SK-N-SH treated with all-trans-retinoic acid at 6 μM for 48 hours (cell line): ENCODE data around the gene ELFN2.

ENCODE experiments used
- ATAC-seq: fragments of 200-7000 bp; cut with Tn5 transposase; 3 replicates; pipeline ENCODE4 v1.9.1; 2020; ENCODE audit warnings: mild to moderate bottlenecking, moderate library complexity
- ARNTL ChIP-seq: fragments of 450-650 bp; formaldehyde crosslinking; IDR thresholded peaks from 2 replicates; pipeline ENCODE4 v1.5.0; 2020; ENCODE audit warnings: low read depth, mild to moderate bottlenecking, moderate library complexity, borderline replicate concordance
- BACH2 ChIP-seq: fragments of 250-450 bp; sonication (Bioruptor Pico); IDR thresholded peaks from 2 replicates; pipeline ENCODE4 v1.9.0; 2021; ENCODE audit warnings: mild to moderate bottlenecking, borderline replicate concordance
- CSDC2 ChIP-seq: fragments of 250-450 bp; sonication (Bioruptor Pico); IDR thresholded peaks from 2 replicates; pipeline ENCODE4 v1.5.0; 2020; ENCODE audit warnings: mild to moderate bottlenecking, moderate library complexity
- ESRRG ChIP-seq: fragments of 250-450 bp; sonication (Bioruptor Pico); IDR thresholded peaks from 2 replicates; pipeline ENCODE4 v1.6.1; 2021; ENCODE audit warnings: mild to moderate bottlenecking
- ISL1 ChIP-seq: fragments of 250-450 bp; sonication (Bioruptor Pico); IDR thresholded peaks from 2 replicates; pipeline ENCODE4 v2.1.2; 2022; ENCODE audit warnings: mild to moderate bottlenecking, moderate library complexity
- OSR1 ChIP-seq: fragments of 250-450 bp; sonication (Bioruptor Pico); IDR thresholded peaks from 2 replicates; pipeline ENCODE4 v1.8.0; 2022; ENCODE audit warnings: moderate library complexity, mild to moderate bottlenecking, inconsistent platforms
- RARB ChIP-seq: fragments of 250-450 bp; sonication (Bioruptor Pico); IDR thresholded peaks from 2 replicates; pipeline ENCODE4 v1.8.0; 2021; ENCODE audit warnings: mild to moderate bottlenecking, moderate library complexity
- SNAI2 ChIP-seq: fragments of 250-450 bp; sonication (Bioruptor Pico); IDR thresholded peaks from 2 replicates; pipeline ENCODE4 v1.5.0; 2020; ENCODE audit warnings: mild to moderate bottlenecking, moderate library complexity
- TOX ChIP-seq: fragments of 250-450 bp; sonication (Bioruptor Pico); IDR thresholded peaks from 2 replicates; pipeline ENCODE4 v1.8.0; 2021; ENCODE audit warnings: mild to moderate bottlenecking, moderate library complexity, borderline replicate concordance
- ZFP3 ChIP-seq: fragments of 250-450 bp; sonication (Bioruptor Pico); IDR thresholded peaks from 2 replicates; pipeline ENCODE4 v1.5.0; 2020; ENCODE audit warnings: mild to moderate bottlenecking, moderate library complexity
- ZFP30 ChIP-seq: fragments of 450-650 bp; formaldehyde crosslinking; IDR thresholded peaks from 2 replicates; pipeline ENCODE4 v1.5.0; 2022; ENCODE audit warnings: mild to moderate bottlenecking, moderate library complexity
- ZNF565 ChIP-seq: fragments of 450-650 bp; formaldehyde crosslinking; conservative IDR thresholded peaks from 2 replicates; pipeline ENCODE4 v1.5.0; 2020; ENCODE audit warnings: low read depth, mild to moderate bottlenecking, moderate library complexity
- ZNF8 ChIP-seq: fragments of 450-650 bp; formaldehyde crosslinking; IDR thresholded peaks from 2 replicates; pipeline ENCODE4 v1.5.0; 2020; ENCODE audit warnings: mild to moderate bottlenecking, moderate library complexity
- TF ChIP-seq, protein P1 (sequence below): fragments of 250-450 bp; sonication (Bioruptor Pico); IDR thresholded peaks from 2 replicates; pipeline ENCODE4 v1.8.0; 2020; ENCODE audit warnings: mild to moderate bottlenecking, moderate library complexity, borderline replicate concordance
- TF ChIP-seq, protein P2 (sequence below): fragments of 250-450 bp; sonication (Bioruptor Pico); IDR thresholded peaks from 2 replicates; pipeline ENCODE4 v1.8.0; 2021; ENCODE audit warnings: low read depth, mild to moderate bottlenecking, moderate library complexity, borderline replicate concordance
- TF ChIP-seq, protein P3 (sequence below): fragments of 250-450 bp; sonication (Bioruptor Pico); IDR thresholded peaks from 2 replicates; pipeline ENCODE4 v1.5.1; 2020; ENCODE audit warnings: low read depth, mild to moderate bottlenecking, moderate library complexity

Gene ELFN2

DNA sequence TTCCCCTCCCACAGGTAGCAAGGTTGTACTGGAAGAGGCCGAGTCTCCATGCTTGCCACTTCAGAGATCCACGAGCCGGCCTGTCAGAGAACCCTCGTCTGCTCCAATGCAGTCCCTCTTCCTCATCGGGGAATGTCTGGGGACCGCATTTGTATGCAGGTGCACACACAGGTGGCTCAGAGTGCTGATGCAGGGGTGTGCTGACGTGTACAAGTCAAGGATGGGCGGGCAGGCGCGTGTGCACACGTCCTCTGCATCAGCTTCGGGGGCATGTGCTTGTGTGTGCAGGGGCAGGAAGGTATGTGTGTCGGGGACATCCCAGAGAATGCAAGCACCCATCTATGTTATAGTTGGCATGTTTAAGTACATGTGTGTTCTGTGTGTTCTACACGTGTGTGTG, 49.4 kb downstream of the ELFN2 start:
- TF ChIP-seq ZNF565 (no peak), SNAI2 (CRISPR knock-in tag) (no peak), ZNF8 (CRISPR knock-in tag) (no peak), TOX (CRISPR knock-in tag) (no peak), OSR1 (no peak), CSDC2 (no peak), ZFP3 (CRISPR knock-in tag) (no peak), RARB (no peak), ZFP30 (CRISPR knock-in tag) (no peak)
- TF ChIP-seq, protein P1, sequence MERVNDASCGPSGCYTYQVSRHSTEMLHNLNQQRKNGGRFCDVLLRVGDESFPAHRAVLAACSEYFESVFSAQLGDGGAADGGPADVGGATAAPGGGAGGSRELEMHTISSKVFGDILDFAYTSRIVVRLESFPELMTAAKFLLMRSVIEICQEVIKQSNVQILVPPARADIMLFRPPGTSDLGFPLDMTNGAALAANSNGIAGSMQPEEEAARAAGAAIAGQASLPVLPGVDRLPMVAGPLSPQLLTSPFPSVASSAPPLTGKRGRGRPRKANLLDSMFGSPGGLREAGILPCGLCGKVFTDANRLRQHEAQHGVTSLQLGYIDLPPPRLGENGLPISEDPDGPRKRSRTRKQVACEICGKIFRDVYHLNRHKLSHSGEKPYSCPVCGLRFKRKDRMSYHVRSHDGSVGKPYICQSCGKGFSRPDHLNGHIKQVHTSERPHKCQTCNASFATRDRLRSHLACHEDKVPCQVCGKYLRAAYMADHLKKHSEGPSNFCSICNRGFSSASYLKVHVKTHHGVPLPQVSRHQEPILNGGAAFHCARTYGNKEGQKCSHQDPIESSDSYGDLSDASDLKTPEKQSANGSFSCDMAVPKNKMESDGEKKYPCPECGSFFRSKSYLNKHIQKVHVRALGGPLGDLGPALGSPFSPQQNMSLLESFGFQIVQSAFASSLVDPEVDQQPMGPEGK (CRISPR knock-in tag), result no peak
- TF ChIP-seq, protein P2, sequence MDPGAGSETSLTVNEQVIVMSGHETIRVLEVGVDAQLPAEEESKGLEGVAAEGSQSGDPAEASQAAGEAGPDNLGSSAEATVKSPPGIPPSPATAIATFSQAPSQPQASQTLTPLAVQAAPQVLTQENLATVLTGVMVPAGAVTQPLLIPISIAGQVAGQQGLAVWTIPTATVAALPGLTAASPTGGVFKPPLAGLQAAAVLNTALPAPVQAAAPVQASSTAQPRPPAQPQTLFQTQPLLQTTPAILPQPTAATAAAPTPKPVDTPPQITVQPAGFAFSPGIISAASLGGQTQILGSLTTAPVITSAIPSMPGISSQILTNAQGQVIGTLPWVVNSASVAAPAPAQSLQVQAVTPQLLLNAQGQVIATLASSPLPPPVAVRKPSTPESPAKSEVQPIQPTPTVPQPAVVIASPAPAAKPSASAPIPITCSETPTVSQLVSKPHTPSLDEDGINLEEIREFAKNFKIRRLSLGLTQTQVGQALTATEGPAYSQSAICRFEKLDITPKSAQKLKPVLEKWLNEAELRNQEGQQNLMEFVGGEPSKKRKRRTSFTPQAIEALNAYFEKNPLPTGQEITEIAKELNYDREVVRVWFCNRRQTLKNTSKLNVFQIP, result no peak
- ATAC-seq, result no peak

DNA sequence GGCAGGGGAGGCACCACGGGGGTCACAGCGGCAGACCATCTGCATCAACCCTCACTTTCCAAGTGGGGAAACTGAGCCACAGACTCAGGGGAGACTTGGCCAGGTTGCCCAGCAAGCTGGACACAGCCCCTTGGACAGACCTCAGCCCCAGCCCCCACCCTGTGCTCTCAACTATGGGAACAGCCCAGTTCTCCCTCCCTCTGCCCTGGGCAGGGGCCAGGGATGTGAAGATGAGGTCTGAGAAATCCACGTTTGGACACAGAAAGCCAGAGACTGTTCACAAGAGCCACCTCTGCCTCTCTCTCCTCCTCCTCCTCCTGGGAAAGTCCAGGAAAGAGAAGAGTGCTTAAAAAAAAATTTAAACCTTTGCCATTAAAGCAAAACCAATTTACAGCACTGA, 50.1 kb downstream of the ELFN2 start:
- no peak for ATAC-seq
- TF ChIP-seq SNAI2 (CRISPR knock-in tag) (no peak), ESRRG (no peak), RARB (no peak), ARNTL (CRISPR knock-in tag) (no peak)
- TF ChIP-seq, protein P2, result no peak
- TF ChIP-seq, all 23 proteins: peak for 0

DNA sequence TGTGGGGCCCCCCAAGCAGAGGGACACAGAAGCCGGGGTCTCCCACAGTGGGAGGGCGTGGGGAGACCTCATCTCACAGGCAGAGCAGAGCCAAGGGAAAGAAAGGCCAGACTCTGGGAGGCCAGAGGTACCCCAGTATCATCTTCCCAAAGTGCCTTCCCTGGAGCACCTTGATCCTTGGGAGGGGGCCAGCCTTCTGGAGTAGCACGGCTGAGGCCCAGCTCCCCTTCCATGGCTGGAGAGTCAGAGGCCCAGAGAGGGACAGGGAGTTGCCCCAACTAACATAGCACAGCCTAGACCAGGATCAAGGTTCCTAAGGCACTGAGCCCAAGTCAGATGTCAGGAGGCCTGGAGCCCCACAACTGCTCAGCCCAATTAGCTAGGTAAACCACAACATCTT, 50.6 kb downstream of the ELFN2 start:
- TF ChIP-seq OSR1, result no peak
- TF ChIP-seq, protein P2, result no peak
- TF ChIP-seq, protein P1 (CRISPR knock-in tag), result no peak
- TF ChIP-seq ZNF8 (CRISPR knock-in tag), result no peak
- no peak for TF ChIP-seq ISL1 (CRISPR knock-in tag)
- no peak for TF ChIP-seq RARB
- no peak for TF ChIP-seq BACH2 (CRISPR knock-in tag)
- no peak for ATAC-seq

DNA sequence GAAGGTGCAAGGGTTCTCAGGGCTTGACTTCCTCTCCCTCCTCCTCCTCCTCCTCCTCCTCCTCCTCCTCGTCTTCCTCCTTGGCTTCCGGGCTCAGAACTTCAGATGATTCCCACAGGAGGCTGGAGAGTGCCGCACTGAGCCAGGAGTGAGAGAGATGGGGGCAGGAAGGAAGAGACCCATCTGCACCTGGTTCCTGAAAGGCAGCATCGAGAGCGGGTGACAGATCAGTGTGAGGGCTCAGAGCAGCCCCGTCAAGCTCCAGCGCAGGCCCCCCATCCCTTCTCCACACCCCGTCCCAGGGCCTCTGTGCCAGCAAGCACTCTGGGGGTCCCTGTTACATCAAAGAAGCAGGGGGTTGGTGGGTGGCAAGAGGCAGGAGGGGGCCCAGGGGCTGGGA, 51.5 kb downstream of the ELFN2 start:
- TF ChIP-seq, protein P3, sequence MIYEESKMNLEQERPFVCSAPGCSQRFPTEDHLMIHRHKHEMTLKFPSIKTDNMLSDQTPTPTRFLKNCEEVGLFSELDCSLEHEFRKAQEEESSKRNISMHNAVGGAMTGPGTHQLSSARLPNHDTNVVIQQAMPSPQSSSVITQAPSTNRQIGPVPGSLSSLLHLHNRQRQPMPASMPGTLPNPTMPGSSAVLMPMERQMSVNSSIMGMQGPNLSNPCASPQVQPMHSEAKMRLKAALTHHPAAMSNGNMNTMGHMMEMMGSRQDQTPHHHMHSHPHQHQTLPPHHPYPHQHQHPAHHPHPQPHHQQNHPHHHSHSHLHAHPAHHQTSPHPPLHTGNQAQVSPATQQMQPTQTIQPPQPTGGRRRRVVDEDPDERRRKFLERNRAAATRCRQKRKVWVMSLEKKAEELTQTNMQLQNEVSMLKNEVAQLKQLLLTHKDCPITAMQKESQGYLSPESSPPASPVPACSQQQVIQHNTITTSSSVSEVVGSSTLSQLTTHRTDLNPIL, result no peak
- no peak for TF ChIP-seq ZNF8 (CRISPR knock-in tag)
- TF ChIP-seq, protein P1 (CRISPR knock-in tag), result no peak
- TF ChIP-seq ARNTL (CRISPR knock-in tag), result no peak
- TF ChIP-seq BACH2 (CRISPR knock-in tag), result no peak
- ATAC-seq, result no peak
